Omental fat pad (tissue), 4 donors: ENCODE data around the gene CDK16. TPM values are rescaled to one million over a fixed set of nuclear protein-coding genes. Genes with fewer than 3 reads are reported as not detected.
"Not testable (repeated sequence)": the region's sequence is repeated elsewhere in the genome, so short reads cannot be mapped to it uniquely, and the experiment has no call there.

Experiments
- ATAC-seq: fragments of 150-250 bp; one replicate; pipeline ENCODE4 v1.9.1; 2016; ENCODE audit warnings: mild to moderate bottlenecking, moderate library complexity; ENCODE audit not compliant: low FRiP score
- DNase-seq: peaks from one replicate; pipeline ENCODE4 v3.0.0-alpha.2; 2019; ENCODE audit warnings: low spot score
- CTCF ChIP-seq, 3 donors: fragments of 450-650 bp; IDR thresholded peaks; one replicate each; pipeline ENCODE4 v1.5.1; 2016 to 2017; ENCODE audit warnings: antibody characterized with exemption in 3 of 3, mild to moderate bottlenecking in 3 of 3, moderate library complexity in 2 of 3
- total RNA-seq, 4 donors: library from RNA; depleted of rRNA; stranded (reverse); fragments of >200 nt; gene quantifications; one replicate each; pipeline ENCODE4 v1.1.0, GENCODE V29; 2016

Gene CDK16
- total RNA-seq, 4 donors from 2014 or later, result 72.4 to 120 (median 102) TPM

GRCh38 chrX:47247206-47247998 is 28.9 kb downstream of the CDK16 start:
- DNase-seq (no peak), ATAC-seq (no peak)
- TF ChIP-seq CTCF (IDR thresholded peaks at IDR 0.05), result no peak

- ATAC-seq (no peak), DNase-seq (no peak)
- no peak for TF ChIP-seq CTCF (IDR thresholded peaks at IDR 0.05)
These were observed 29.5 kb downstream of the CDK16 start for GRCh38 chrX:47247999-47248320.

GRCh38 chrX:47248576-47248975 is 30.1 kb downstream of the CDK16 start:
- no peak for TF ChIP-seq CTCF (IDR thresholded peaks at IDR 0.05)
- DNase-seq (no peak), ATAC-seq (no peak)

- TF ChIP-seq CTCF (IDR thresholded peaks at IDR 0.05), result no peak
- no peak for DNase-seq
- ATAC-seq, result no peak
These were observed 31.5 kb downstream of the CDK16 start for GRCh38 chrX:47250017-47250347.

GRCh38 chrX:47257620-47258019 is 39.1 kb downstream of the CDK16 start:
- ATAC-seq, result not testable (repeated sequence)

GRCh38 chrX:47264483-47265173 is 46.1 kb downstream of the CDK16 start:
- DNase-seq, result no peak
- TF ChIP-seq CTCF (IDR thresholded peaks at IDR 0.05), result no peak
- no peak for ATAC-seq

More at GRCh38 chrX:47257620-47258019, 39.1 kb downstream of the CDK16 start:
- not testable (repeated sequence) for DNase-seq

GRCh38 chrX:47266643-47267042 is 48.2 kb downstream of the CDK16 start:
- DNase-seq (no peak), ATAC-seq (no peak)
- no peak for TF ChIP-seq CTCF (IDR thresholded peaks at IDR 0.05)
